Endothelial cell (in vitro differentiated cells): ENCODE data around the gene RESP18. TPM values are rescaled to one million over a fixed set of nuclear protein-coding genes. Genes with fewer than 3 reads are reported as not detected.
"Not testable (repeated sequence)": the region's sequence is repeated elsewhere in the genome, so short reads cannot be mapped to it uniquely, and the experiment has no call there.

ENCODE experiments used
- DNase-seq: peaks from one replicate; pipeline ENCODE4 v3.0.0; 2021; ENCODE audit warnings: low spot score
- H3K27ac Mint-ChIP-seq: one replicate; pipeline ENCODE4 v1.8.0; 2021; ENCODE audit warnings: mixed read lengths, inconsistent platforms; ENCODE audit not compliant: unreplicated experiment
- H3K27me3 Mint-ChIP-seq: one replicate; pipeline ENCODE4 v1.8.0; 2021; ENCODE audit warnings: mild to moderate bottlenecking, moderate library complexity, mixed read lengths, inconsistent platforms; ENCODE audit not compliant: unreplicated experiment
- H3K36me3 Mint-ChIP-seq: one replicate; pipeline ENCODE4 v1.8.0; 2021; ENCODE audit warnings: mild to moderate bottlenecking, low read depth, mixed read lengths, inconsistent platforms; ENCODE audit not compliant: unreplicated experiment
- H3K4me1 Mint-ChIP-seq: one replicate; pipeline ENCODE4 v1.8.0; 2021; ENCODE audit warnings: mild to moderate bottlenecking, mixed read lengths, inconsistent platforms; ENCODE audit not compliant: unreplicated experiment
- H3K4me3 Mint-ChIP-seq: one replicate; pipeline ENCODE4 v1.8.0; 2021; ENCODE audit warnings: mild to moderate bottlenecking, mixed read lengths, inconsistent platforms; ENCODE audit not compliant: unreplicated experiment
- H3K9me3 Mint-ChIP-seq: one replicate; pipeline ENCODE4 v1.8.0; 2021; ENCODE audit warnings: mixed read lengths, inconsistent platforms; ENCODE audit not compliant: unreplicated experiment
- CTCF ChIP-seq: fragments of 200-600 bp; sonication (generic); IDR thresholded peaks from one replicate; pipeline ENCODE4 v1.5.0; 2021; ENCODE audit warnings: antibody characterized with exemption; ENCODE audit not compliant: unreplicated experiment
- total RNA-seq: library from RNA; stranded (reverse); fragmentation: NEBNext Ultra II Directional; extraction: Animal tissue kit (Norgen Biotek cat#: 25700); gene quantifications from one replicate; pipeline ENCODE4 v1.2.1, GENCODE V29; 2021; ENCODE audit not compliant: unreplicated experiment

Gene RESP18
- total RNA-seq, 1 donor from 2014 or later, result not detected

- H3K9me3 Mint-ChIP-seq, result no peaks in the 10 kb centered on the region
- no peak for TF ChIP-seq CTCF
These were observed 44.8 kb downstream of the RESP18 start for GRCh38 chr2:219287580-219288265.

GRCh38 chr2:219287116-219287440, 45.5 kb downstream of the RESP18 start:
- H3K9me3 Mint-ChIP-seq, H3K27me3 Mint-ChIP-seq, H3K4me1 Mint-ChIP-seq, H3K4me3 Mint-ChIP-seq, H3K27ac Mint-ChIP-seq, DNase-seq: not testable (repeated sequence)
- H3K36me3 Mint-ChIP-seq, result peaks cover 17% of the 10 kb centered on the region

More at GRCh38 chr2:219287580-219288265, 44.8 kb downstream of the RESP18 start:
- Mint-ChIP-seq H3K36me3 (peaks cover 12% of the 10 kb centered on the region), H3K27me3 (peaks cover 5% of the 10 kb centered on the region), H3K27ac (no peak overlapping the region), H3K4me3 (no peak overlapping the region), H3K4me1 (no peaks in the 10 kb centered on the region)
- no peak for DNase-seq

GRCh38 chr2:219286436-219287115, 46.0 kb downstream of the RESP18 start:
- no peaks in the 10 kb centered on the region for H3K4me1 Mint-ChIP-seq
- no peak overlapping the region for H3K4me3 Mint-ChIP-seq
- H3K9me3 Mint-ChIP-seq, result no peaks in the 10 kb centered on the region
- H3K27ac Mint-ChIP-seq, result no peak overlapping the region
- H3K36me3 Mint-ChIP-seq, result peaks cover 17% of the 10 kb centered on the region
- TF ChIP-seq CTCF, result no peak
- no peak for DNase-seq
- H3K27me3 Mint-ChIP-seq, result peaks cover 7% of the 10 kb centered on the region

GRCh38 chr2:219285894-219286425, 46.6 kb downstream of the RESP18 start:
- H3K4me1 Mint-ChIP-seq, result no peaks in the 10 kb centered on the region
- no peak for TF ChIP-seq CTCF
- no peak for DNase-seq
- peaks cover 10% of the 10 kb centered on the region for H3K27me3 Mint-ChIP-seq
- H3K36me3 Mint-ChIP-seq, result peaks cover 20% of the 10 kb centered on the region
- no peak overlapping the region for H3K27ac Mint-ChIP-seq
- H3K4me3 Mint-ChIP-seq, result no peak overlapping the region
- no peaks in the 10 kb centered on the region for H3K9me3 Mint-ChIP-seq

GRCh38 chr2:219285373-219285735, 47.2 kb downstream of the RESP18 start:
- H3K27ac Mint-ChIP-seq, result no peak overlapping the region
- H3K4me1 Mint-ChIP-seq, result peaks cover 2% of the 10 kb centered on the region
- H3K27me3 Mint-ChIP-seq, result peaks cover 11% of the 10 kb centered on the region
- TF ChIP-seq CTCF, result no peak
- no peak overlapping the region for H3K4me3 Mint-ChIP-seq
- H3K36me3 Mint-ChIP-seq, result peaks cover 22% of the 10 kb centered on the region
- no peaks in the 10 kb centered on the region for H3K9me3 Mint-ChIP-seq
- DNase-seq, result no peak
